ENCODE results near the gene PHIP.

PHIP gene

DNA sequence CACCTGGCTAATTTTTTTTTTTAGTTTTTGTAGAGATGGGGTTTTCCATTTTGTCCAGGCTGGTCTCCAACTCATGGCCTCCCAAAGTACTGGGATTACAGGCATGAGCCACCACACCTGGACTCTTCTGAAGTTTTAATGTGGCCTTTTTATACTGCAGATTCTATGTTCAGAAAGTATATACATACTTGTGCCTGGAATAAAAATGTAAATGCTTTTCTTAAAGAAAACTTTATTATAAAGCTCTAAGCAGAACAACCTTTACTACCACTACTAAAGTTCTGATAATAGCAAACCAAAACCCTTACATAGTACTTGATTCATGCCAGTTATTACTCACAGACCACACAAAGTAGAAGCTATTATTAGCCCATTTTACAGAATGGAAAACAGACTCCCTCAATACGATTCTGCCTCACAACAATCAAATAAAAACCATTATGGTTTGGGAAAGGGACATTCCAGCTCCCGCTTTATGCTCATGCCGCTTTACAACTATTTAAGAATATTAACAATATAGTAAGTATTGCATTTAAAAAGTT is 5.3 kb downstream of the PHIP start:
- Histone ChIP-seq H3K4me1 (ENCODE audit: control insufficient read depth, insufficient read depth, low read length) (peaks cover 4% of the 10 kb centered on the region), H3K9me3 (ENCODE audit: control insufficient read depth, insufficient read depth, low read depth, low read length) (no peaks in the 10 kb centered on the region), H3K4me3 (ENCODE audit: low read depth, low read length) (no peak overlapping the region), H3K27ac (ENCODE audit: extremely low read depth, low read depth, low read length) (no peak overlapping the region), H3K36me3 (ENCODE audit: control insufficient read depth in 2 of 2, insufficient read depth in 1 of 2, low read length in 2 of 2) (peaks cover 5 to 19% of the 10 kb centered on the region in 2 experiments)
- no peak for TF ChIP-seq ZNF777 (tag by site-specific recombination; IDR thresholded peaks at IDR 0.05; ENCODE audit: borderline replicate concordance)
- TF ChIP-seq ZNF248 (tag by site-specific recombination; IDR thresholded peaks at IDR 0.05): no peak
- no peak for TF ChIP-seq ZNF184 (tag by site-specific recombination; IDR thresholded peaks at IDR 0.05)
- ChIA-PET POLR2A (no interaction called here), CTCF (interaction anchor here (1.2 kb wide), 1 partner anchor 24 kb away, joined by 8 read pairs; no protein-coding TSS in a partner anchor)

DNA sequence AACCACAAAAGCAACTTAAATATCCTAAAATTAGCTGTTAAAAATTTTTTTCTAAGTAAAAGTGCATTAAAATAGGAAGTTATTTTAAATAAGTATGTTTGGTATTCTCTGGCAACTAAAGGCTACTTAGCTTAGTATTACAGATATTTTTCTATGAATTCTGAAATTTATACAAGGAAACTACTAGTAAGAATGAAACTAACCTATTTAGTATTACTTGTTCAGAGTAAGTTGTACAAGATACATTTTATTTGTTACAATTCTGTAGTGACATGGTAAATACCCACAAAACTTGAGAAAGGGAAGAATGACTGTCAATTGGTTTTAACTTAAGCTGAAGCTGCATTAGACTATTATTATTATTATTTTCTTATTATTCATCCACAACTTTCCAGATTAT is 6.5 kb downstream of the PHIP start:
- TF ChIP-seq ZBTB21 (tag by site-specific recombination; IDR thresholded peaks at IDR 0.05) (no peak), ZNF114 (tag by site-specific recombination; IDR thresholded peaks at IDR 0.05) (no peak), HOXA7 (CRISPR knock-in tag; IDR thresholded peaks at IDR 0.05; ENCODE audit: borderline replicate concordance) (no peak), GLIS2 (tag by site-specific recombination; IDR thresholded peaks at IDR 0.05) (no peak), ZBTB48 (tag by site-specific recombination; IDR thresholded peaks at IDR 0.05) (no peak), ZNF76 (tag by site-specific recombination; IDR thresholded peaks at IDR 0.05; ENCODE audit: borderline replicate concordance, low read depth) (no peak), ZNF138 (tag by site-specific recombination; IDR thresholded peaks at IDR 0.05; ENCODE audit: borderline replicate concordance) (no peak)
- TF ChIP-seq, protein P1, sequence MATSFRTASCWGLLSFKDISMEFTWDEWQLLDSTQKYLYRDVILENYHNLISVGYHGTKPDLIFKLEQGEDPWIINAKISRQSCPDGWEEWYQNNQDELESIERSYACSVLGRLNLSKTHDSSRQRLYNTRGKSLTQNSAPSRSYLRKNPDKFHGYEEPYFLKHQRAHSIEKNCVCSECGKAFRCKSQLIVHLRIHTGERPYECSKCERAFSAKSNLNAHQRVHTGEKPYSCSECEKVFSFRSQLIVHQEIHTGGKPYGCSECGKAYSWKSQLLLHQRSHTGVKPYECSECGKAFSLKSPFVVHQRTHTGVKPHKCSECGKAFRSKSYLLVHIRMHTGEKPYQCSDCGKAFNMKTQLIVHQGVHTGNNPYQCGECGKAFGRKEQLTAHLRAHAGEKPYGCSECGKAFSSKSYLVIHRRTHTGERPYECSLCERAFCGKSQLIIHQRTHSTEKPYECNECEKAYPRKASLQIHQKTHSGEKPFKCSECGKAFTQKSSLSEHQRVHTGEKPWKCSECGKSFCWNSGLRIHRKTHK (tag by site-specific recombination; IDR thresholded peaks at IDR 0.05): no peak
- TF ChIP-seq, protein P2, sequence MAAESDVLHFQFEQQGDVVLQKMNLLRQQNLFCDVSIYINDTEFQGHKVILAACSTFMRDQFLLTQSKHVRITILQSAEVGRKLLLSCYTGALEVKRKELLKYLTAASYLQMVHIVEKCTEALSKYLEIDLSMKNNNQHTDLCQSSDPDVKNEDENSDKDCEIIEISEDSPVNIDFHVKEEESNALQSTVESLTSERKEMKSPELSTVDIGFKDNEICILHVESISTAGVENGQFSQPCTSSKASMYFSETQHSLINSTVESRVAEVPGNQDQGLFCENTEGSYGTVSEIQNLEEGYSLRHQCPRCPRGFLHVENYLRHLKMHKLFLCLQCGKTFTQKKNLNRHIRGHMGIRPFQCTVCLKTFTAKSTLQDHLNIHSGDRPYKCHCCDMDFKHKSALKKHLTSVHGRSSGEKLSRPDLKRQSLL (tag by site-specific recombination; IDR thresholded peaks at IDR 0.05): no peak
- TF ChIP-seq, protein P3, sequence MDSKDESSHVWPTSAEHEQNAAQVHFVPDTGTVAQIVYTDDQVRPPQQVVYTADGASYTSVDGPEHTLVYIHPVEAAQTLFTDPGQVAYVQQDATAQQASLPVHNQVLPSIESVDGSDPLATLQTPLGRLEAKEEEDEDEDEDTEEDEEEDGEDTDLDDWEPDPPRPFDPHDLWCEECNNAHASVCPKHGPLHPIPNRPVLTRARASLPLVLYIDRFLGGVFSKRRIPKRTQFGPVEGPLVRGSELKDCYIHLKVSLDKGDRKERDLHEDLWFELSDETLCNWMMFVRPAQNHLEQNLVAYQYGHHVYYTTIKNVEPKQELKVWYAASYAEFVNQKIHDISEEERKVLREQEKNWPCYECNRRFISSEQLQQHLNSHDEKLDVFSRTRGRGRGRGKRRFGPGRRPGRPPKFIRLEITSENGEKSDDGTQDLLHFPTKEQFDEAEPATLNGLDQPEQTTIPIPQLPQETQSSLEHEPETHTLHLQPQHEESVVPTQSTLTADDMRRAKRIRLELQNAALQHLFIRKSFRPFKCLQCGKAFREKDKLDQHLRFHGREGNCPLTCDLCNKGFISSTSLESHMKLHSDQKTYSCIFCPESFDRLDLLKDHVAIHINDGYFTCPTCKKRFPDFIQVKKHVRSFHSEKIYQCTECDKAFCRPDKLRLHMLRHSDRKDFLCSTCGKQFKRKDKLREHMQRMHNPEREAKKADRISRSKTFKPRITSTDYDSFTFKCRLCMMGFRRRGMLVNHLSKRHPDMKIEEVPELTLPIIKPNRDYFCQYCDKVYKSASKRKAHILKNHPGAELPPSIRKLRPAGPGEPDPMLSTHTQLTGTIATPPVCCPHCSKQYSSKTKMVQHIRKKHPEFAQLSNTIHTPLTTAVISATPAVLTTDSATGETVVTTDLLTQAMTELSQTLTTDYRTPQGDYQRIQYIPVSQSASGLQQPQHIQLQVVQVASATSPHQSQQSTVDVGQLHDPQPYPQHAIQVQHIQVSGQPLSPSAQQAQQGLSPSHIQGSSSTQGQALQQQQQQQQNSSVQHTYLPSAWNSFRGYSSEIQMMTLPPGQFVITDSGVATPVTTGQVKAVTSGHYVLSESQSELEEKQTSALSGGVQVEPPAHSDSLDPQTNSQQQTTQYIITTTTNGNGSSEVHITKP (tag by site-specific recombination; IDR thresholded peaks at IDR 0.05): no peak
- no peak overlapping the region for H3K4me3 ChIP-seq (ENCODE audit: low read depth, low read length)
- ChIA-PET CTCF (interaction anchor here (0.7 to 1.4 kb wide), 4 partner anchors 28 to 878 kb away, joined by 3 to 4 read pairs (median 4); no protein-coding TSS in a partner anchor), POLR2A (no interaction called here)
- no peak overlapping the region for H3K27ac ChIP-seq (ENCODE audit: extremely low read depth, low read depth, low read length)
- H3K4me1 ChIP-seq (ENCODE audit: control insufficient read depth, insufficient read depth, low read length): peaks cover 4% of the 10 kb centered on the region
- no peaks in the 10 kb centered on the region for H3K9me3 ChIP-seq (ENCODE audit: control insufficient read depth, insufficient read depth, low read depth, low read length)
- H3K36me3 ChIP-seq (ENCODE audit: control insufficient read depth in 2 of 2, insufficient read depth in 1 of 2, low read length in 2 of 2): peaks cover 5 to 19% of the 10 kb centered on the region in 2 experiments

DNA sequence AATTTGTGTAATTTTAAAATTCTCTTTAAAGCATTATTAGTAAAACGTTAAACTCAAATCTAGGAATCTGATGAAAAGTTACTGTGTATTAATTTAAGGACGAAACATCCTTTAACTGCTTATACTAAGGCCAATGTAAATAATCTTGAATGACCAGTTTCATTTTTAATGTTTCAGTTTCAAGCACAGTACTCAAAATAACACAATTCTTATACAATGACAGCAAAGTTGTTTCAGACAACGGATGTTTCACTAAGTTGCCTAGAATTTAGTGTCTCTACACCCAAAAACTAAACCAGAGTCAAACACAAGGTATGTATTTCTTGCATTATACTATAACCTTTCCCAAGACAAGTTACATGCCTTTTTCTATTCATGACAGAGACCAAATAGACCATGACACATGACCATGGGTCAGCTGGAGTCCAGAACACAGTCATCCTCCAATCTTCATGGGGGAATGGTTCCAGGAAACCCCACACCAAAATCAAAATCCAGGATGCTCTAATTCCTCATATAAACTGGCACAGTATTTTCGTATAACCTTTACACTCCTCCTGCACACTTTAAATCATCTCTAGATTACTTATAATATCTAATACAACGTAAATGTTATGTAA is 7.7 kb downstream of the PHIP start:
- Histone ChIP-seq H3K4me1 (ENCODE audit: control insufficient read depth, insufficient read depth, low read length) (peaks cover 4% of the 10 kb centered on the region), H3K4me3 (ENCODE audit: low read depth, low read length) (no peak overlapping the region), H3K9me3 (ENCODE audit: control insufficient read depth, insufficient read depth, low read depth, low read length) (no peaks in the 10 kb centered on the region), H3K36me3 (ENCODE audit: control insufficient read depth in 2 of 2, insufficient read depth in 1 of 2, low read length in 2 of 2) (peaks cover 5 to 19% of the 10 kb centered on the region in 2 experiments), H3K27ac (ENCODE audit: extremely low read depth, low read depth, low read length) (no peak overlapping the region)
- TF ChIP-seq ZNF555 (tag by site-specific recombination; conservative IDR thresholded peaks at IDR 0.05) (no peak), ZNF600 (tag by site-specific recombination; IDR thresholded peaks at IDR 0.05) (peak; percentile 51; the same call in 1 of the 2 replicates)
- TF ChIP-seq, protein P4, sequence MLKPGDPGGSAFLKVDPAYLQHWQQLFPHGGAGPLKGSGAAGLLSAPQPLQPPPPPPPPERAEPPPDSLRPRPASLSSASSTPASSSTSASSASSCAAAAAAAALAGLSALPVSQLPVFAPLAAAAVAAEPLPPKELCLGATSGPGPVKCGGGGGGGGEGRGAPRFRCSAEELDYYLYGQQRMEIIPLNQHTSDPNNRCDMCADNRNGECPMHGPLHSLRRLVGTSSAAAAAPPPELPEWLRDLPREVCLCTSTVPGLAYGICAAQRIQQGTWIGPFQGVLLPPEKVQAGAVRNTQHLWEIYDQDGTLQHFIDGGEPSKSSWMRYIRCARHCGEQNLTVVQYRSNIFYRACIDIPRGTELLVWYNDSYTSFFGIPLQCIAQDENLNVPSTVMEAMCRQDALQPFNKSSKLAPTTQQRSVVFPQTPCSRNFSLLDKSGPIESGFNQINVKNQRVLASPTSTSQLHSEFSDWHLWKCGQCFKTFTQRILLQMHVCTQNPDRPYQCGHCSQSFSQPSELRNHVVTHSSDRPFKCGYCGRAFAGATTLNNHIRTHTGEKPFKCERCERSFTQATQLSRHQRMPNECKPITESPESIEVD (tag by site-specific recombination; IDR thresholded peaks at IDR 0.05): 0 out of 2 replicates have a peak, but pooled peaks have one; percentile 8
- ChIA-PET CTCF (interaction anchor here (0.5 to 1.4 kb wide), 2 partner anchors 162 to 879 kb away, joined by 3 to 4 read pairs; no protein-coding TSS in a partner anchor), POLR2A (no interaction called here)

All from HEK293 (cell line).